Hematopoietic multipotent progenitor cell treated with erythropoietin and hydrocortisone succinate and interleukin-3 and kit ligand, for 4 days (in vitro differentiated cells): ENCODE results near the gene KXD1.
A peak's percentile ranks its signal among the peaks of the same experiment; 100 is the strongest.
"Not testable (repeated sequence)": the region's sequence is repeated elsewhere in the genome, so short reads cannot be mapped to it uniquely, and the experiment has no call there.

Experiments
- DNase-seq: peaks from one replicate; pipeline ENCODE4 v3.0.0-alpha.2; 2015

The KXD1 gene

DNA sequence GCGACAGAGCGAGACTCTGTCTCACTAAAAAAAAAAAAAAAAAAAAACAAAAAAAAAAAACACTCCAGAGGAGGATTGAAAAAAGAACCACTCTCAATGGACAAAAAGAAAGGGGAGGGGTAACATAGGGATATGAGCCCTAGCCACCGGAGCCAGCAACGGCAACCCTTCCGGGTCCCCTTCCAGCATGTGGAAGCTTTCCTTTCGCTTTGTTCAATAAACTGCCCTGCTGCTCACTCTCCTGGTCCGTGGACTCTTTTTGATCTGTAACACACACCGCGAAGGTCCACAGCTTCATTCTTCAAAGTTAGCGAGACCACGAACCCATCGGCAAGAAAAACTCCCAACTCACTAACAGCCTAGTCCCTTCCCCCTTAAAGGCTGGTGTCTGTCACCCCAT, 29.9 kb downstream of the KXD1 start:
- no peak for DNase-seq

DNA sequence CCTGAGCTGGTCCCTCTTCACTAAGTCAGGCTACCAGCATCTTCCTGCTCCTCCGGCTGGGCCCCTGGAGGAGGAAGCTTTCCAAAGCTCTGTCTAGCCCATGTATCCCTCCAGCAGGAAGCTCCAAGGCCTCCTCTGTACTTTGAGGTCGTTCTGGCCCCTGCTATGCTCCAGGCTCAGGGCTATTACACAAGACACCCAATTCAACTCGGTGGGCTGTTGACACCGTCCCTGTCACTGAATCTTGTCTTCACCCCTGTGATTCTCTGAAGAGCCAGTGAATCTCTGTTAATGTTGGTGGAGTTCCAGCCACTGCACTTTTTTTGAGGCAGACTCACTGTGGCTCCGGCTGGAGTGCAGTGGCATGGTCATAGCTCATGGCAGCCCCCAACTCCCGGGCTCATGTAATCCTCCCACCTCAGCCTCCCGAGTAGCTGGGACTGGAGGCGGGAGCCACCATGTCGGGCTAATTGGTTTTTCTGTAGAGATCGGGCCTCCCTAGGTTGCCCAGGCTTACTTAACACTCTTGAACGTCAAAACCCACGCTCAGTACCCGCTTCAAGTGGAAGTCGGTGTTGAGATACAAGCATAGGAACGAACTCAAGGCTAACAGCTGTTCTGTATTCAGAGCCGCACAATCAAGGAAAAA, 30.4 kb downstream of the KXD1 start:
- no peak for DNase-seq

DNA sequence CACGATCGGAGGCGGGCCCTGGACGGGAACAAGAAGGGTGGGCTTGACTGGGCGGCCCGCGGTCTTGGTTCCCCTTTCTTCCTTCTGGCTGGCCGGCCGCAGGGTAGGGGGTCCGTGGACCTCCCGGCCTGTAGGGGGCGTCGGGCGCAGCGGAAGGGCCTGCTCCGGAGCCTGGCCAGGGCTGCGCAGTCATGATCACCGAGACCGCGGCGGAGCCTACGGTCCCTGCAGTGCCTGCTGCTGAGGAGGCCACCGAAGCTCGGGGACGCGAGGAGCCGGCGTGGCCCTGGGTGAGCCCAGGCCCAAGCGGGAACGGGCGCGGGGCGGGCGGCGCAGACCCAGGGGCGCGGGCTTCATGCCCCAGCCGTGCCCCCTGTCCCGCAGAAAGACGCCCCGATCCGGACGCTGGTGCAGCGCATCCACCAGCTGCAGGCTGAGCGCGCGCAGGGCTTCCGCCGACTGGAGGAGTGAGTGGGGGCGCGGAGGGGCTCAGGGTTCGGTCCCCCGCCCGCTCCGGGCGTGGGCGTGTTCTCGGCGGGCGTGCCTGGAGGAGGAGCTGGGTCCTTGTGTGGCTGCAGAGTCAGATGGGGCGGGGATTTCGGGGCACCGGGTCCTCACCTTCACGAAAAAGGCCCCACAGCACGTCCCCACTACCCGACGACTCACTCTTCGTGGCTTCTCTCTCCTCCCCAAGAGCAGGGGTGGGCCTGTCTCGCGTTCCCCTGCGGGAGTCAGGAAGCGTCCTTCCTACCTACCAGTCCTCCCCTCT, 31.1 kb downstream of the KXD1 start, which contains the start of gene REX1BD:
Gene REX1BD (plus strand): TSS at position 188 of the 769 bp plus-strand sequence. CDS start 4 bp downstream, at position 192.
- peak; percentile 95 for DNase-seq

DNA sequence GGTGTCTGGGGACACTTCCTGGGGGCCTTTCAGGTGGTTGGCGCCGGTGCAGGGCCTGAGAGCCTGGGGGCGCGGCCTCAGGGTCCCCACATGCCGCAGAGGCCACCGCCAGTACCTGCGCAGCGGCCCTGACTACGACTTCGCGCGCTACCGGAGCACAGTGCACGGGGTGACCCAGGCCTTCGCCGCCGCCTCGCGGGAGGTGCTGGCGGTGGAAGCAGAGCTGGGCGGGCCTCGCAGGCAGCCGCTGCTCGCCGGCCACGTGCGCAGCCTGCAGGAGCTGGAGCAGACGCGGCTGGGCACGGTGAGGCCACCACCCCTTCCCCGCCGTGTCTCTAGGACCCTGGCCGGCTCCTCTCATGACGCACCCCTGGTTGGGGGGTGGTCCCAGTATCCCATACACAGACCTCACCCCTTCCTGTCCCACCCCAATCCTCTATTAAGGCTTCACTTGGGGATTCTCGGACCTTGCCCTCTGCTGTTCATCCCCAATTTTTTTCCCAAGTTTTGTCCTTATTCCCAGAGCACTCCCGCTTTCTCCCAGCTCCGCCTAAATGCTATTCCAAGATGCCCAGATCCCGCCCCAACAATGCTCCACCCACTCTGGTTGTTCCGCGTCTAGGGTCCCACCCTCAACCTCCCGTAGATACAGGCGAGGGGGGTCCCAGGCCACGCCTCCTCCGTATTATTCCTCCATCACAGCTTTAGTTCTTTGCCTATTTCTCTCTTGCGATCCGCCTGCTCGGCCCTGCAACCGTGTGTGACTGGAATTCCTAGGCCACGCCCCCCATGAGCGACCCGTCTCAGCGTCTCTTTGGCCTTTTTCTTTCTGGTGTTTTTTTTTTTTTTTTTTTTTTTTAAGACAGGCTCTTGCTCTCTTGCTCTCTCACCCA, 32.0 kb downstream of the KXD1 start:
- peak; percentile 89 for DNase-seq

DNA sequence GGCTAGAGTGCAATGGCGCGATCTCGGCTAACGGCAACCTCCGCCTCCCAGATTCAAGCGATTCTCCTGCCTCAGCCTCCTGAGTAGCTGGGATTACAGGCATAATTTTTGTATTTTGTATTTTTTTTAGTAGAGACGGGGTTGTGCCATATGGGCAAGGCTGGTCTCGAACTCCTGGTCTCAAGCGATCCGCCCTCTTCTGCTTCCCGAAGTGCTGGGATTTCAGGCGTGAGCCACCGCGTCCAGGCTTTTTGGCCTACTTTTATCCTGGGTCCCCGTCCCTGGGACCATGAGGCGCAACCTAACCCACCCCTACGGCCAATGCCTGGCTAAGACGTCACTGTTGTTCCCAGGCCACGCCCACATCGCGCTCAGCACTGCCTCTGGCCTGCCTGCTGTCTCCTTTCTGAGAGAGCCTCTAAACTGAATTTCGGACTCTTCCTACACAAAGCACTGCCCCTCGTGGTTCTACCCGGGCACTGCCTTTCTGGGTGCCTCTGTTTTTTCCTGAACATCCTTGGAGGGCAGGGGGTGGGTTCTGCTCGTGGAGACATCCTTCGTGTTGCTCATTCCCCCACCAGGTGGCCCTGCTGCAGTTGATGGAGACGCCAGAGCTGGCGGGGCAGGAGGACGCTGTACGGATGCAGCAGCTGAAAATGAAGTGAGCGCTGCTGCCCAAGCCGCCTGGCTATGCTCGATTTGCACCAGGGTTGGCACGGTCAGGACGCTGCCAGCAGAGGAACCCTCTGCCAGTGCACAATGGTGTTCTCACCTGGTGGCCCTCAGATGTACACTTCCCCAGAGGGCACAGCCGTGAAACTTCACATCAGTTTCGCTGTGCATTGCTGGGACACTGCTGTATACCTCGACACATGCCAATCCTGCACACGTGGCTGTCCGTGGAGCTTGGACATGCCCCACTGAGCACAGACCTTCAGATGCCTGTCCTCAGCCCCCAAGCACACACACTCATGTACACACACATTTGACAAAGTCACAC, 32.9 kb downstream of the KXD1 start:
- DNase-seq: peak; percentile 68

DNA sequence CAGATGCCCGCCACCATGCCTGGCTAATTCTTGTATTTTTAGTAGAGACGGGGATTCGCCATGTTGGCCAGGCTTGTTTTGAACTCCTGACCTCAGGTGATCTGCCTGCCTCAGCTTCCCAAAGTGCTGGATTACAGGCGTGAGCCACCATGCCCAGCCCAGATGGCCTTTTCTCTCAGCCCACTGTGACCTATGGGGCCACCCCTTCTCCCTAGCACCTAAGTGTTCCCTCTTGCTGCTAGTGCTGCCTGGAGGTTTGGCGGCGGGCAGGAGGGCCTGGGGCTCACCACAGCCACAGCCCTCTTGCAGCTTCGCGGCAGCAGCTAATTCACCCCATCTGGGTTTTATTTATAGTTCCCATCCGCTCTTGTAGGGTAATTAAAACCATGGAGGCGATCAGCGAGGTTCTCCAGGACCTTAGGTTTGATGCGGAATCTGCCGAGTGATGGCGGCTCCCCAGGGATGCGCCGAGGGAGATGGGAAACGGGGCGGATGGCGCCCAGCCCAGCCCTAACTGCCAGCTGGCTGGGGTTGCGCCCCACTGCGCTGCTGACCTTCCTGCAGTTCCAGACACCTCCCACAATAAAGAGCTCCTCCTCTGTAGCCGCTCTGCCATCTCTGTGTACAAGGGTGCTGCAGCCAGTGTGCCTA, 34.2 kb downstream of the KXD1 start:
- no peak for DNase-seq

DNA sequence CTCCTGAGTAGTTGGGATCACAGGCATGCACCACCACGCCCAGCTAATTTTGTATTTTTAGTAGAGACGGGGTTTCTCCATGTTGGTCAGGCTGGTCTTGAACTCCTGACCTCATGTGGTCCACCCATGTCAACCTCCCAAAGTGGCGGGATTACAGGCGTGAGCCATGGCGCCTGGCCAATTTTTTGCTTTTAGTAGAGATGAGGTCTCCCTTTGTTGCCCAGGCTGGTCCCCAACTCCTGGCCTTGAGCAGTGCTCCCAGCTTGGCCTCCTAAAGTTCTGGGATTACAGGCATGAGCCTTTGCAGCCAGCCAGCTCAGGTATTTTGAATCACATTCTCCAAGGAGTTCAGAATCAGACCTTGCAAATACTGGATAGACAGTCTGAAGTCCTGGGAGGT, 35.1 kb downstream of the KXD1 start:
- not testable (repeated sequence) for DNase-seq

DNA sequence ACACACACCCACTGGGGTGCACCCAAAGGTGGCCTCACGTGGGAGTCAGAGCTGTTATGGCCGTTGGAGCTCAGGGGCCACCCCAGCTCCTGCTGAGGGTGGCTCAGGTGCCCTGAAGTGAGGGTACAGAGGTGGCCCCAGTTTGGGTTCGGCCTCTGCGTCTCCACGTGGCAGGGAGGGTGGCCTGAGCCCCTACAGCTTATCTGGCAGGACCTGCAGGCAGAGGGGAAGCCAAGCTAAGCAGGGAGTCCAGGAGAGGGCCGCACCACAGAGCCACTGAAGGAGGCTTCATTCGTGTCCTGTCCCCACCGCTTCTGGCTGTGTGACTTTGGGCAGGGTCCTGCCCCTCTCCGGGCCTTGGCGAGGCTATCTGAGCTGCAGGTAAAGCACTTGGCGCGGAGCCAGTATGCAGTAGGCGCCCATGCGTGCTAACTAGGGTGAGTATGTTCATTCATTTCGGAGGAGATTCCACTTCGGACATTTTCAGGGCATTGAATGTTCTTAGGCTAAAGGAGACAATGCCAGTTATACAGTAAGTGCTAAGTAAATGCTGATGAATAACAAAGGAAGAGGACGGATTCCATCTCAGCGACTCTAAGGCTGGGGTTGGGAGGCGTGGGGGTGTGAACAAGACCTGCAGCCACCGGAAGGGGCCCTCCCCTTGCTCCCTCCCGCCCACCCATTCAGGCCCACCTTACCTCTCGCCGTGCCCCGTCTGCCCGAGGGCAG, 35.9 kb downstream of the KXD1 start:
- peak; percentile 22 for DNase-seq

DNA sequence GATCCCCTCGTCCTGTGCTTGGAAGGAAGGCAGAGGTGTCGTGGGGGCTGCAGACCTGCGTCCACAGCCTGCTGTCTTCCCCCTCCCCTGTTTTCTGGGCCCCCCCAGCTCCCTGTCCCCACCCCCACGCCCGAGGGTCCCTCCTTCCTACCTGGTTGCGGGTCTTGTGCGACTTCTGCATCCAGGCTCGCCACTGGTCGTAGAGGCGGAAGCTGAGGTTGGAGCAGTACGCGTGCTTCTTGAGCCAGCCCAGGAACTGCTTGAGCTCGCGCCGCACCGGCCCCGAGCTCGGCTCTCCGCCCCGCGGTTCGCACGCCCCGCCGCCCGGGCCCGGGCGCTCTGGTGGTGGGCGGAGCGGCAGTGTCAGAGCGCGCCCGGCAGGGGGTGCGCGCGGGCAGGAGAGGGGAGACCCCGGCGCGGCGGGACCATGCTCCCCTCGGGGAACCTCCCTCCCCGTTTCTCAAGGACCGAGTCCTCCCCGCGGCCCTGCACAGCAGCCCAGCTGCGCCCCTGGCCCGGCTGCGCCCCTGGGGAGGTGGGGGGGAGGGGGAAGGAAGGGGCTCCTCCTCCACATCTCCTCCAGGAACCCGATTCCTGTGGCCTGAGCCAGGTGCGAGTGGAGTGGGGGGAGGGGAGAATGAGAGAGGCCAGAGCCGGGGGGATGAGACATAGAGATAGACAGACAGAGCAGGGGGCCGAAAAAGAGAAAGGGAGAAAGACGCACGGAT, 36.6 kb downstream of the KXD1 start:
- peak; percentile 87 for DNase-seq

DNA sequence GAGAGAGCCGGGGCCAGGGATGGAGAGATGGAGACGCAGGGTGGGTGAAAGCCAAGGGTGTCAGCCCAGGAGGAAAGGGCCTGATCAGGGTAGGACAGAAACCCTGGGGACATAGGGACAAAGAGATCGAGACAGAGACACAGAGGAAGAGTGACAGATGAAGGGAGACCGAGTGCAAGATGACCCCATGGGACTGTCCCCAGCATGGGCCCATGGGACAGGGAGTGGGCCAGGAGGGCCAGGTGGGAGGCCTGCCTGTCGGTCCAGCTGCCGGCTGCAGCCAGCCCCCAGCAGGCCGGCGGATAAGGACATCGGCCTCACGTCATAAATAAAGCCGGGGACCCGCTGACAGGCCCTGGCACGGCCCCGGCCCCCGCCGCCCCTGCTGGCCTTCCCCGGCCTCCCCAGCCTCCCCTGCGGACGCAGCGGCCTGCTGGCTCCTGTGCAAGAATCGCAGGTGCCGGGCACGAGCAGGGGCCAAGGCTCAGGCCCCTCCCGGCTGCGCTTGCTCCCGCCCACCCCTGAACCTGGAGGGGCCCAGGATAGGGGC, 37.2 kb downstream of the KXD1 start:
- no peak for DNase-seq

DNA sequence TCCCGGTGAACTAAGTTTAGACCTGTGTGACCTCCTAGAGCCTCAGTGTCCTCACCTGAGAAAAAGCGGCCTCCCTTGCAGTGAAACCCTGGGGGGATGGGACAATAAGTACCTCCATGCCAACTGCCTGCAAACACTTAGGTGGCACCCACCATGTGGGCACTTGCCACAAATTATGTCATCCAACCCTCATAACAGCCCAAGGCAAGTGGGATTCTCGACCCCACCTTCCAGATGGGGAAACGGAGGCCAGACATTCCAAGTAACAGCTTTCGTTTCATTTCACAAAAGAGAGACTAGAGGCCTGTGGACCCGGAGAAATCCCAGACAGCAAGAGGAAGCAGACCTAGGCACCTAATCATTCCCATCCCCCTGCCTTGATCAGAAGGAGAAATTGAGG, 37.8 kb downstream of the KXD1 start:
- DNase-seq: no peak

DNA sequence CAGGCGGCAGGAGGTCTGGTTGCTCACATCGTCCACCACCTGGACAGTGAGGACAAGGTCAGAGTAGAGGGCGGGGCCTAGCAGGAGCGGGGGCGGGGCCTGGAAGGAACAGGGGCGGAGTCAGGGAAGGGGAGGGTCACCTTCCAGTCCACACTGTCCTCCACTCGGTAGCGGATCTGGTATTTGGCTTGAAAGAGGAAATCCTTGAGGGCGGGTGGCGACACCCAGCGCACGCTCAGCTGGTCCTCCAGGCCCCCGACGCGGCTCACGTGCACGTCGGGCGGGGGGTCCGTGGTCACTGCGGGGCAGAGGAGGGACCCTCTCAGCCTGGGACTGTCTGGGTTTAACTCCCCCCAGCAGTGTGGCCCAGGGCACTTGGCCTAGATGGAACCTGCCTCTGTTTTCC, 39.1 kb downstream of the KXD1 start:
- peak; percentile 82 for DNase-seq

DNA sequence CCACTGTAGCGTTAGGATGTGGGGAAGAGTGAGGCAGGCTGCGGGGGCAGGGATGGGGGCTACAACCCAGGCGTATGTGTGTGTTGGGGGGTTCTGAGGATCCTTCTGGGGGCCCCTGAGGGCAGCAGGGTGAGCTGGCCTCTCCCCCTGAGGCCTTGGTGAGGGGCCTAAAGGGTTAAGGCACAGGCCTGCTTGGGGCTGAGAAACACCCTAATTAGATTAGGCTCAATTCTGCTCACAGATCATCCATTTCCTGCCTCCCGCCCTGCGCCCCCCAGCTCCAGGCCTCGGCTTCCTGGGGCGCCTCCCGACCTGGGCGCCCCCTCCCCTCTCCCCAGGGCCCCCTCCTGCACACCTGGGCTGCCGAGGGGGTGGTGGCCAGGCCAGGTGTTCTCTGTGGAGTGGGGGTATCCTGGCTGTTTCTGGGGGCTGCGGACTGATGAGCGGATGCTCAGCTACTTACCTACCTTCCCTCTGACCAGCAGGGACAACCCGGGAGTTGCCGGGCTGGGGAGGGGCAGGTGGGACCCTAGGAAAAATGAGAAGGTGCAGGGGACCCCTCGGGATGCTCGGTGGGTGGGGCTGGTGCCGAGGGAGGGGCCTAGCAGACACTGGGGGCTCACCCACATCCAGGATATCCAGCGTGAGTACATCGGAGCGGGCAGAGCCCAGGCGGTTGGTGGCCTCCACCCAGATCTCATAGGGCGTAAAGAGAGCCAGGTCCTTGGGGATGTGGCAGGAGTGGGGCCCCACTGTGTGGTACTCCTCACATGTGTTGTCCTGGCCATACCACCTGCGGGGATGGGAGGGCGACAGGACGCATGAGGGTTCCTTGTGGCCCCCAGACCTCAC, 40.4 kb downstream of the KXD1 start:
- DNase-seq: no peak

DNA sequence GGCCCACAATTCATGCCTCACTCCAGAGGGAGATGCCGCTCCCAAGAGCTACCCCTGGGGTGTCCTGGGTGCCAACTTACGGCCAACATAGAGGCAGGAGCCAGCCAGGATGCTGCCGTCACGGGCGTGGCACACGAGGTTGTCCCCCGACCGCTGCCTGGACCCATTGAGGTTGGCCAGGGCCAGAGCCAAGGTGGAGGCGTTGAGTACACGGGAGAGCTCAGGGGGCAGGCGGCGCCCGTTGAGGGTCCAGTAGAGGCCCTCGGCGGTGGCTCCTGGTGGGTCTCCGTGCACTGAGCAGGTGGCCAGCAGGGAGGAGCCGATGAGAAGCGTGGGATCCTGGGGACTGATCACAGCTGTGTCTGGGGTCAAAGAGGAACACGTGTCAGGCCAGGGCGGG, 41.8 kb downstream of the KXD1 start:
- DNase-seq: no peak

DNA sequence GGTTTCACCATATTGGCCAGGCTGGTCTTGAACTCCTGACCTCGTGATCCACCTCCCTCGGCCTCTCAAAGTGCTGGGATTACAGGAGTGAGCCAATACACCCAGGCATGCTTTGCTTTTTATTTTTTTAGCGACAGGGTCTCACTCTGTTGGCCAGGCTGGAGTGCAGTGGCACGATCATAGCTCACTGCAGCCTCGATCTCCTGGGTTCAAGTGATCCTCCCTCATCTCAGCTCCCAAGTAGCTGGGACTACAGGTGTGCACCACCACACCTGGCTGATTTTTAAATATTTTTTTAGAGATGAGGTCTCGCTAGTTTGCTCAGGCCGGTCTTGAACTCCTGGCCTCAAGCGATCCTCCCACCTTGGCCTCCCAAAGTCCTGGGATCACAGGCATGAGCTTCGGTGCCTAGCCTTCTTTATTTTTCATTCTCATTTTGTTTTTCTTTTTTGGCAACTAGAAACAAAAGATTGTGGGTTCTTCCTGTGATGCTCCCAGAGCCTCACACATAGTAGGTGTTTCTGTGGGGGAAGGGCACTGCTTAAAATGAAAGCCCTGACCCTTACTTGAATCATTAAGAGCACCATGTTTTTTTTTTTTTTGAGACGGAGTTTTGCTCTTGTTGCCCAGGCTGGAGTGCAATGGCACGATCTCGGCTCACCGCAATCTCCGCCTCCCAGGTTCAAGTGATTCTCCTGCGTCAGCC, 43.2 kb downstream of the KXD1 start:
- not testable (repeated sequence) for DNase-seq

DNA sequence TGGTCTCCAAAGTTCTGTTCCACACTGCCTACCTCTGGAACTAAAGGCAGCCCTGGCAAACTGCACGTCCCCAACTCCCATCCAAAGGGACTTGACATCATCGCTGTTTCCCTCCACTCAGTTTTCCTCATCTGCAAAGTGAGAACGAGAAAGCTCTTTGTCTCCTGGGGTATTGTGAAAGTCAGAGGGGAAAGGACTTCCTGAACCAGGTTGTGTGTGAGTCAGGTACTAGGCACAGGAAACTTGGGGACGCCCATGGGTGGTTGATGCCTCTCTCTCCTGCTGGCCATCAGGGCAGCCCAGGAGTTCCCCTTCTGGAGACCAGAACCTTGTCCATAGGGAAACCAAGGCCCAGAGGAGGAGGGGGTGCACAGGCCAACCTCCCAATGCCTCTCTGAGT, 44.2 kb downstream of the KXD1 start:
- DNase-seq: no peak

DNA sequence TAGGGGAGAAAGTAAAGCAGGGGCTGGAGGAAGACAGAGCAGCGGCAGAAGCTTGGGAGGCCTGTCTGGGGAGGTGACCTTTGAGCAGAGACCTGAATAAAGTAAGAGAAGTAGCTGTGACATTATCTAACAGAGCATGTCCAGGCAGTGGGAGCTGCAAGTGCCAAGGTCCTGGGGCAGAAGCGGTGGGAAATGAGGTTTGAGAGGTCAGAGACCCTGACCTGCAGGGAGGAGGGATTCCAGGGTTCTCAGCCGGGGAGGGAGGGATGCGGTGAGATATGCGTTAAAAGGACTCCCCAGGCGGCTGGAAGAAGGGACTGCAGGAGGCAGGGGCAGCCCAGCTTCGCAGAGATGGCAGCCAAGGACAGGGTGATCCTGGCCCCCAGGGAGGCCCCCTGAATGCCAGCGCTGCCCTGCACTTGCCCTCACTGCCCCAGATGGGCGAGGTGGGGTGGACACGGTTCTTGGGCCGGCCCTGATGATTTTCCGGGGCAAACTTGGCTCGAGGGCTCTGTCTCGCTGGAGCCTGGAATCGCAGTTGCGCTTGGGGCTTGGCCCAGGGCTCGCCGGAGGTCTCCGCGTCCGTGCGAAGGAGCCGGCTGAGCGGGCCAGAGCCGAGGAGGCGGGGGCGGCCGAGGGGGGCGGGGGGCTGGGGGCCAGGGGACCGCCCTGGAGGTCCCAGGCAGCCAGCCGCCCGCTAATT, 45.7 kb downstream of the KXD1 start:
- DNase-seq: peak; percentile 69
